Measurements from ENCODE around the gene SETD9. TPM values are rescaled to one million over a fixed set of nuclear protein-coding genes. Genes with fewer than 3 reads are reported as not detected.

Gene SETD9, protein sequence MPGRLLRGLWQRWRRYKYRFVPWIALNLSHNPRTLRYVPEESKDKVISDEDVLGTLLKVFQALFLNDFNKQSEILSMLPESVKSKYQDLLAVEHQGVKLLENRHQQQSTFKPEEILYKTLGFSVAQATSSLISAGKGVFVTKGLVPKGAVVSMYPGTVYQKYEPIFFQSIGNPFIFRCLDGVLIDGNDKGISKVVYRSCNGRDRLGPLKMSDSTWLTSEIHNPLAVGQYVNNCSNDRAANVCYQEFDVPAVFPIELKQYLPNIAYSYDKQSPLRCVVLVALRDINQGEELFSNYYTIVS
- total RNA-seq: 1 to 10 TPM; 5.8 to 8.6 TPM

DNA sequence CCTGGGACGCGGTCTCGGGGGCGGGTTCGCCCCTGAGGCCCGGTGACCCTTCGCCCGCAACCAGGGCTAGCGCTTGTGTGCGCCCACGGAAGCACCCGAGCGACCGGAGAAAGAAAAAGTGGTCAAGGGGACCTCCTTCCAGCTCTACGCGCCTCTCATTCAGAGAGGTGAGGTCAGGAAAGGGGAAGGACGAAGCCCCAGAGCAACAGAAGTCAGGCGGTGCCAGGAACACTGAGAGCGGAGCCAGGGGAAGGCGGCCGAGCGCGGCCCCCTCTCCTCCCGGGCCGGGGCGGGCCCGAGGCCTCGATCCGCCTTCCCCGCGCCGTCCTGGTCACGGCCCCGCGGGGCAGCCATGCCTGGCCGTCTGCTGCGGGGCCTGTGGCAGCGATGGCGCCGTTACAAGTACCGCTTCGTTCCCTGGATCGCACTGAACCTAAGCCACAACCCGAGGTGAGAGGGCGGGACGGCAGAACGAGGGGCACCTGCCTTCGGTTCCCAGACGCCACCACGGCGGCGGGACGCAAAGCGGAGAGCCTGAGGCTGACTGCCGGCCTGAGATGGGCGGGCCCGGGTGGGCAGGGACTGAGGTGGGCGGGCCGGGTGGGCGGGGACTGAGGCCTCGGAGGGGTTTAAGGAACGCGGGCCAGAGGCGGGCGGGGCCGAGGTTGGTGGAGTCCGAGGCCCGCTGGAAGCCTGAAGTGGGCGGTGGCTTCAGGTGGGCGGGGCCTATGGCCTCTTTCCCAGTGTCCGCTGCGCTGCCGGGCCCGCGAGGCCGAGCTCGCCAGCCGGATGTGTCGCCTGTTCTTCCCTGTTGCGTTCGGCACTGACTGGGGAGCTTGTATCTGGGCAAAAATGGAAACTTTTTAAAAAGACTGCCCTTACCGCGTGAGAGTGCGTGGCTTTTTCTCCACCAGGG is at the start of gene SETD9:
SETD9 (plus strand) TSS at position 303 of the 916 bp plus-strand sequence; CDS start at position 353, 50 bp downstream.
- peaks cover 19% of the 10 kb centered on the region for H3K4me1 Mint-ChIP-seq (ENCODE audit: low read depth)
- CTCF ChIA-PET: interaction anchor here (0.6 to 1.5 kb wide), 4 partner anchors 9 to 389 kb away, joined by 3 to 5 read pairs (median 4); no protein-coding TSS in a partner anchor
- H3K27ac Mint-ChIP-seq: peak within 1 kb of the TSS; percentile 94
- intact Hi-C loops (cut with micrococcal nuclease): loop anchor here (1.0 to 10.0 kb wide), 9 partner anchors 43 to 639 kb away; partner anchors contain the start of gene MIER3
- H3K36me3 Mint-ChIP-seq (ENCODE audit: low read depth): no peaks in the 10 kb centered on the region
- H3K4me3 Mint-ChIP-seq: peak within 1 kb of the TSS; percentile 81
- peak; percentile 97 for DNase-seq
- no peaks in the 10 kb centered on the region for H3K27me3 Mint-ChIP-seq (ENCODE audit: low read depth)
- H3K9me3 Mint-ChIP-seq: no peaks in the 10 kb centered on the region

DNA sequence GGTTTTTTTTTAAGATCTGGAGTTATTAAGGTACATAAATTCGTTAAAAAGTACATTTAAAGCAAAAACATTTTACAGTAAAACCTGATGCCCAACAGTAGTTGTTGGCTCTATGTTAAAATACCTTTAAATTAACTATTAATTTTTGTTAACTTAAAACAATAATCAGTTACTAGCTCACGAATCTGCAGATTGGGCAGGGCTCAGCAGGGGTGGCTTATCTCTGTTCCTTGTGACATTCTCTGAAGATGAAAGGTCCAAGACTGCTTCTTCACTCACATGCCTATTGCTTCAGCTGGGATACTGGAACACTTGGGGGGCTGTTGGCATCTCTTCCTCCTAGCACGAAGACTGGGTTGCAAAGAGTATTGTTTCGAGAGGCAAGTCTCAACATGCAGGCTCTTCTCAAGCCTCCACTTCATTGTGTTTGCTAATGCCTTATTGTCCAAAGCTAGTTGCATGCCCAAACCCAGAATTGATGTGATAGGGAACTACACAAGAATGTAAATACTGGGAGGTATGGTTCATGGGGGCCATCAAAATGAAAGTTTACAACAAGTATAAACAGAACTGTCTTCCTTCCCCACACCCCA is 47.4 kb upstream of the SETD9 start:
- Mint-ChIP-seq H3K9me3 (no peaks in the 10 kb centered on the region), H3K36me3 (ENCODE audit: low read depth) (peaks cover 25% of the 10 kb centered on the region), H3K27ac (peak overlapping the region; percentile 44), H3K4me1 (ENCODE audit: low read depth) (peaks cover 15% of the 10 kb centered on the region), H3K27me3 (ENCODE audit: low read depth) (no peaks in the 10 kb centered on the region), H3K4me3 (no peak overlapping the region)
- intact Hi-C loops (cut with micrococcal nuclease): no loop called here
- CTCF ChIA-PET: interaction anchor here (0.6 to 2.2 kb wide), 2 partner anchors 24 to 432 kb away, joined by 3 to 8 read pairs; no protein-coding TSS in a partner anchor
- DNase-seq: no peak

DNA sequence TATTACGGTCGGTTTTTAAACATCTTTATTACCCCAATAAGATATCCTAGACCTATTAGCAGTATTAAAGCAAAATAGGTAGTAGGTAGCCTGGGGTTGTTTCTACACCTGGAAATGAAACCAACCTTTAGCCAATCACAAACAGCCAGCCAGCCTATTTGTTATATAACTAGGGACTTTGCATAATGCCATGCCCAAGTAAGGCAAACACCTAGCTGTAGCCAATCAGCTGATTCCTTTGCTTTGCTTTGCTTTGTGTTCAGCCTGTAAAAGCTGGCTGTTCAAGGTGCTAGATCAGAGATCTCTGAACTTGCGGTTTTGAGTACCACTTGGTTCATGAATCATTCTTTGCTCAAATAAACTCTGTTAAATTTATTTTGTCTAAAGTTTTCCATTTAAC is 46.5 kb upstream of the SETD9 start:
- H3K36me3 Mint-ChIP-seq (ENCODE audit: low read depth): peaks cover 25% of the 10 kb centered on the region
- CTCF ChIA-PET: interaction anchor here (0.6 kb wide), 1 partner anchor 433 kb away, joined by 3 read pairs; no protein-coding TSS in a partner anchor
- no peaks in the 10 kb centered on the region for H3K27me3 Mint-ChIP-seq (ENCODE audit: low read depth)
- DNase-seq: no peak
- H3K4me3 Mint-ChIP-seq: no peak overlapping the region
- intact Hi-C loops (cut with micrococcal nuclease): no loop called here
- peaks cover 15% of the 10 kb centered on the region for H3K4me1 Mint-ChIP-seq (ENCODE audit: low read depth)
- no peak overlapping the region for H3K27ac Mint-ChIP-seq
- no peaks in the 10 kb centered on the region for H3K9me3 Mint-ChIP-seq

DNA sequence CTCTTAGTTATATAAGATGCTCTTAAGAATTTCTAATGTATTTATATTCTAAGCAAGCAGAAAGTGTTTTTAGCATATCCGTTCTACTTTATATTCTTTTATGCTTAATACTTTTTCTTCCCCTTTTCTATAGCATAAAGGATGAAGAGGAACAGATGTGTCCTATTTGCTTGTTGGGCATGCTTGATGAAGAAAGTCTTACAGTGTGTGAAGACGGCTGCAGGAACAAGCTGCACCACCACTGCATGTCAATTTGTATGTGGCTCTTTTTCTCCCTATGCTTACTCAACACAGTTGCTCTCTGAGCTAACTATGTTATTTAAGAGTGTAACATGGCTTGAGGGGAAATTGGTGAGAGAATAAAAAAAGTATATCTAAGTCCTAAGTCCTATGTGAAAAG is 37.6 kb upstream of the SETD9 start:
- Mint-ChIP-seq H3K27me3 (ENCODE audit: low read depth) (no peaks in the 10 kb centered on the region), H3K9me3 (no peaks in the 10 kb centered on the region), H3K4me1 (ENCODE audit: low read depth) (peaks cover 20% of the 10 kb centered on the region), H3K36me3 (ENCODE audit: low read depth) (peaks cover 24% of the 10 kb centered on the region), H3K4me3 (no peak overlapping the region), H3K27ac (no peak overlapping the region)
- intact Hi-C loops (cut with micrococcal nuclease): no loop called here
- no peak for DNase-seq
- CTCF ChIA-PET: no interaction called here

DNA sequence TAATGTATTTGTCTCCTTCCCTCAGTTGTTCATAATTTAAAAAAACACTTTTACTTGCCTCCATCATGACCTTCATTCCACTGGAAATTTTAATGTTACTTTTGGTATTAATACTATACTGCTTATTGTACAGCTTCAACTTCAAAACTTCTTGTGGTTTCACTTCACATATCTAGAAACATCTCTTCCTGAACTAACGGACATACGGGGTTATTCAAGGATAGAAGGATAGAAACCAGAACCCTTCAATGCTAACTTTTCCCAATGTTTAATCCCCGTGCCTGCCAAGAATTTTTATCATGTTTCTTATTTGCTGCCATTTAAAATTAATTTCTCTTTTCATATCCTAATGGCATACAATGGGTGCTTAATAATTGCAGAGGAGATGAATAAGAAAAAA is 36.3 kb upstream of the SETD9 start:
- no peak overlapping the region for H3K4me3 Mint-ChIP-seq
- H3K9me3 Mint-ChIP-seq: no peaks in the 10 kb centered on the region
- no peak overlapping the region for H3K27ac Mint-ChIP-seq
- no peaks in the 10 kb centered on the region for H3K27me3 Mint-ChIP-seq (ENCODE audit: low read depth)
- H3K4me1 Mint-ChIP-seq (ENCODE audit: low read depth): peaks cover 20% of the 10 kb centered on the region
- intact Hi-C loops (cut with micrococcal nuclease): no loop called here
- DNase-seq: no peak
- CTCF ChIA-PET: interaction anchor here (0.5 kb wide), 1 partner anchor 102 kb away, joined by 3 read pairs; no protein-coding TSS in a partner anchor
- peaks cover 30% of the 10 kb centered on the region for H3K36me3 Mint-ChIP-seq (ENCODE audit: low read depth)

DNA sequence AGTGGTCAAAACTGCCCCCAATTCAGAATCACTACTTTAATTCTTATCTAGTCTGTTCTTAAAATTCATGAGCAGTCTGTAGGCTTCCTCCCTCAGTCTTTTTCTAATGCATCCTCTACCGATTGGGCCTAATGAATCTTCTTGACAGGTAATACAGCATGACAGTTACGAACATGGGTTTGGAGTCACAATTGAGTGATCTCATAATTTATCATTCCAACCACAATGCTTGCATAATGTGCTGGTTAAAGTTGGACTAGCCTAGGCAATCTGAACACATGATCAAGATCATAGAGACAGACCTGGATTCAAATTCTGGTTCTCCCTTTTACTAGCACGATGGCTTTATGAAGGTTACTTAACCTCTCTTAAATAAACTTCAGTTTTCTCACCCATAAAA is 33.1 kb upstream of the SETD9 start:
- DNase-seq: no peak
- CTCF ChIA-PET: no interaction called here
- H3K27me3 Mint-ChIP-seq (ENCODE audit: low read depth): no peaks in the 10 kb centered on the region
- H3K27ac Mint-ChIP-seq: no peak overlapping the region
- peaks cover 14% of the 10 kb centered on the region for H3K4me1 Mint-ChIP-seq (ENCODE audit: low read depth)
- H3K9me3 Mint-ChIP-seq: no peaks in the 10 kb centered on the region
- peaks cover 31% of the 10 kb centered on the region for H3K36me3 Mint-ChIP-seq (ENCODE audit: low read depth)
- intact Hi-C loops (cut with micrococcal nuclease): no loop called here
- no peak overlapping the region for H3K4me3 Mint-ChIP-seq

DNA sequence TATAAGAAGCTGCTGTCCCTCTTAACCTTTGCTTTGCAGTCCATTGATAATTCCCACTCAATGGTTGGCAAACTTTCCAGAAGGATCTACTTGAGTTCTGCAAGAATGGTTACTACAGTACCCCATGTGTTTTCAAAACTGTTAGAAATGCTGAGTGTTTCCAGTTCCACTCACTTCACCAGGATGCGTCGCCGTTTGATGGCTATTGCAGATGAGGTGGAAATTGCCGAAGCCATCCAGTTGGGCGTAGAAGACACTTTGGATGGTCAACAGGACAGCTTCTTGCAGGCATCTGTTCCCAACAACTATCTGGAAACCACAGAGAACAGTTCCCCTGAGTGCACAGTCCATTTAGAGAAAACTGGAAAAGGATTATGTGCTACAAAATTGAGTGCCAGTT is 27.8 kb upstream of the SETD9 start:
- Mint-ChIP-seq H3K27me3 (ENCODE audit: low read depth) (no peaks in the 10 kb centered on the region), H3K9me3 (no peaks in the 10 kb centered on the region), H3K36me3 (ENCODE audit: low read depth) (peaks cover 42% of the 10 kb centered on the region), H3K27ac (no peak overlapping the region), H3K4me3 (no peak overlapping the region), H3K4me1 (ENCODE audit: low read depth) (peaks cover 5% of the 10 kb centered on the region)
- CTCF ChIA-PET: no interaction called here
- intact Hi-C loops (cut with micrococcal nuclease): no loop called here
- DNase-seq: no peak

DNA sequence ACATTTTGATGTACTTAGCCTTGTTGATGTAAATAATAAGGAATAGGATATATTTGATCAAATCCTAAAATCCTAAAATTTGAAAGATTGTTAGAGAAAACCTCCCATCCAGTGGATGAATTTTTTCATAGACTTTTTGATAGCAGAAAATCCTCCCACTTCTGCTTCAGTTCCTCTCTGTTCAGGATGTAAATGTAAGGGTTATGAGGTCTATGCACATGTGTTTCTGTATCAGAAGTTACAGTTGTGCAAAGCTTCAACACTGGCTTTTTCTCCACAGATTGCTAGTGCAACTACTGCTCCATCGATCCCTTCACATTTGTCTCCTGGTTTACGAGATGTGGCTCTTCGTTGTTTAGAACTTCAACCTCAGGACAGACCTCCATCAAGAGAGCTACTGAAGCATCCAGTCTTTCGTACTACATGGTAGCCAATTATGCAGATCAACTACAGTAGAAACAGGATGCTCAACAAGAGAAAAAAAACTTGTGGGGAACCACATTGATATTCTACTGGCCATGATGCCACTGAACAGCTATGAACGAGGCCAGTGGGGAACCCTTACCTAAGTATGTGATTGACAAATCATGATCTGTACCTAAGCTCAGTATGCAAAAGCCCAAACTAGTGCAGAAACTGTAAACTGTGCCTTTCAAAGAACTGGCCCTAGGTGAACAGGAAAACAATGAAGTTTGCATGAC is 16.0 kb upstream of the SETD9 start:
- peaks cover 28% of the 10 kb centered on the region for H3K36me3 Mint-ChIP-seq (ENCODE audit: low read depth)

DNA sequence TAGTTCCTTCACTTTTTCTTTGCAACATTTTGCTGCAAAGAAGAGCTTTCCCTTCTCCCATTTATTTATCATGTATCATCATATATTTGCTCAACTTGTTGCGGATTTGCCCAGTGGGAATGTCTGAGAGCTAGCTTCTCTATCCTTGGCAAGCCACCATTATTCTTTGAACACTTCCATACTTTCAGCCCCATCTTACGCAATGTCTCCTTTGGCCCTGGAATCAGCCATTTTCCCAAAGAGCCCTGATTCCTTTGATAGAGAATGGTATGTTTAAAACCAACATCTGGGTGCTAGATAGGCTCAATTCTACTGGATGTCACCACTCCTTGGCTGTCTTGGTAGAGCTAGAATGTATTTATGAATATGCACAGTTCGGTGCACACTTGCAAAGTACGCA is 12.6 kb upstream of the SETD9 start:
- Mint-ChIP-seq H3K27me3 (ENCODE audit: low read depth) (no peaks in the 10 kb centered on the region), H3K9me3 (no peaks in the 10 kb centered on the region), H3K4me3 (no peak overlapping the region), H3K36me3 (ENCODE audit: low read depth) (peaks cover 6% of the 10 kb centered on the region), H3K4me1 (ENCODE audit: low read depth) (peaks cover 2% of the 10 kb centered on the region), H3K27ac (no peak overlapping the region)
- DNase-seq: no peak
- CTCF ChIA-PET: interaction anchor here (0.6 to 2.2 kb wide), 4 partner anchors 36 to 350 kb away, joined by 3 to 9 read pairs (median 5); no protein-coding TSS in a partner anchor
- intact Hi-C loops (cut with micrococcal nuclease): loop anchor here (1.0 kb wide), 1 partner anchor 626 kb away; no protein-coding TSS in a partner anchor

More for the DNA sequence above, 16.0 kb upstream of the SETD9 start:
- DNase-seq: no peak
- H3K9me3 Mint-ChIP-seq: no peaks in the 10 kb centered on the region
- CTCF ChIA-PET: interaction anchor here (0.6 to 0.8 kb wide), 2 partner anchors 10 to 14 kb away, joined by 3 to 4 read pairs; no protein-coding TSS in a partner anchor
- no peak overlapping the region for H3K27ac Mint-ChIP-seq
- intact Hi-C loops (cut with micrococcal nuclease): no loop called here
- H3K27me3 Mint-ChIP-seq (ENCODE audit: low read depth): no peaks in the 10 kb centered on the region
- peaks cover 2% of the 10 kb centered on the region for H3K4me1 Mint-ChIP-seq (ENCODE audit: low read depth)
- no peak overlapping the region for H3K4me3 Mint-ChIP-seq

DNA sequence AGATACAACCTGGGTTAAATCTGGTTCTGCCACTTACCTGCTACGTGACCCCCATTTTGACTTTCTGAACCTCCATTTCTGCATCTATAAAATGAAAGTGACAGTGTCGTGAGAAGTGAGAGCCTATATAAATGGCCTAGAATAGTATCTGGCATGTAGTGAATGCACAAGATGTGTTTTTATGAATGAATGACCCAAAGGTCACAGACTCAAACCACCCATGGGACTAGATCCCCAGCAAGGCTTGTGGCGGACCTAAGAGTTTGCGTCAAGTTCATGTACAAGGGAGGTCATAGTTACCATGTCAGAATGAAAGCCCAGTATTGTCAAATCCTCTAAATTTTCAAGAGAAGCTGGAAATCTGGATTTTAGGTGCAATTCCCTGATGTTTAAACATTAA is 11.2 kb upstream of the SETD9 start:
- Mint-ChIP-seq H3K4me3 (no peak overlapping the region), H3K4me1 (ENCODE audit: low read depth) (peaks cover 2% of the 10 kb centered on the region), H3K36me3 (ENCODE audit: low read depth) (no peaks in the 10 kb centered on the region), H3K27ac (no peak overlapping the region), H3K9me3 (no peaks in the 10 kb centered on the region), H3K27me3 (ENCODE audit: low read depth) (no peaks in the 10 kb centered on the region)
- CTCF ChIA-PET: interaction anchor here (0.6 to 5.1 kb wide), 3 partner anchors 26 to 639 kb away, joined by 3 to 49 read pairs (median 5); no protein-coding TSS in a partner anchor
- no peak for DNase-seq
- intact Hi-C loops (cut with micrococcal nuclease): no loop called here

DNA sequence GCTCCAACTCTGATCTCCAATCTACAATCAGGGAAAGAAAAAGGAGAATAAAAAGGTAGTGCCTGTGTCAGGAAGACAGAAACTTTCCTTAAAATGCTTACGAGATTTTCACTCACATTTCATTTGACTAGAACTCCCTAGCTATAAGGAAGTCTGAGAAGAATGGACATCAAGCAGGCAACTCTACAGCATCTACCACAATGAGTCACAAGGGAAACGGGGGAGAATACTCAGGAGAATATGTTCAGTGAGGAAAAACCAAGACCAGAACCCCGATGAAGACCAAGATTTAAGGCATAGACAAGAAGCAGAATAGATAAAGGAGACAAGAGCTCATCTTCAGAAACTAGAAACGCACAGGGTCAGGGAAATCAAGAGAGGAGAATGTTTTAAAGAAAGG is 9.0 kb upstream of the SETD9 start:
- H3K4me1 Mint-ChIP-seq (ENCODE audit: low read depth): peaks cover 2% of the 10 kb centered on the region

More for the DNA sequence above, 9.0 kb upstream of the SETD9 start:
- CTCF ChIA-PET: interaction anchor here (0.7 to 5.1 kb wide), 11 partner anchors 10 to 630 kb away, joined by 3 to 49 read pairs (median 4); no protein-coding TSS in a partner anchor
- H3K27me3 Mint-ChIP-seq (ENCODE audit: low read depth): no peaks in the 10 kb centered on the region
- no peaks in the 10 kb centered on the region for H3K36me3 Mint-ChIP-seq (ENCODE audit: low read depth)
- intact Hi-C loops (cut with micrococcal nuclease): loop anchor here (2.0 to 10.0 kb wide), 2 partner anchors 398 to 594 kb away; no protein-coding TSS in a partner anchor
- no peaks in the 10 kb centered on the region for H3K9me3 Mint-ChIP-seq
- H3K4me3 Mint-ChIP-seq: no peak overlapping the region
- DNase-seq: no peak
- no peak overlapping the region for H3K27ac Mint-ChIP-seq
